GM19372 (cell line): ENCODE results near the gene FOCAD.

Source experiments
- ATAC-seq: cut with Tn5 transposase; IDR thresholded peaks from one replicate; pipeline ENCODE4 v1.9.1; 2021; ENCODE audit warnings: mild to moderate bottlenecking, low read depth, moderate library complexity; ENCODE audit not compliant: unreplicated experiment

The FOCAD gene

DNA sequence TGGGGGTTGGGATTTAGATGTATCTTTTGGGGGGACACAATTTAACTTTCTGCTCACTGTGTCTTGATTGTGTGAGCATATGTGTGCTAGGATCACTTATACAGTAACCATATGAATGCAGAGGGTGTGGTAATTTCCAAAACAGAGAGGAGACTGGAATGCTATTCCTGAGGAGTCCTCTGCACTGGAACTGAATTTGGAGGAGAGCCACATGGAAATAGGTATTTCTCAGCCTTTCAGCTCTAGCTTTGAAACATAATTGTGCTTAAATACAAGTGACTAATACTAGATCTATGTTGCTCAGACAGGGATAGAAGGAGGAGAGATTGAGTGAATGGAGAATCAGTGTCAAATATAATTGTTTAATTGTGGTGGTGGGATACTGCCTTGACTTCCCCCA lies 45.5 kb downstream of the FOCAD start:
- ATAC-seq = no peak

DNA sequence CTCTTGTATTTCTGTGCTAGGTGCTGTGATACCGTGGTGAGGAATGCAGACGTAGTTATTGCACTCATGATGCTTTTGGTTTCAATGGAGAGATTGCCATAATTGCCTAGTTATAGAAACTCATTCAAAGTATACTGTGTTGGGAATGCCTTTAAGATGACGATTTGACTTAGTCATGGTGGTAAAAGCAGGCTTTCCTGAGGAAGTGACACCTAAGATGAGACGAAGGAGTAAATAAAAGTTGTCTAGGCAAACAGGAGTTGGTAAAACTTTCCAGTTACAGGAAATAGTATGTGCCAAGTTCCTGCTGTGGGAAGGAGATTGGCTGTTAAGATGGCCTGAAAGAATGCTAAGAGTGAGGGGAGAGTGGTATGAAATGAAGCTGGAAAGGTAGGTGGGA lies 48.1 kb downstream of the FOCAD start:
- no peak for ATAC-seq

DNA sequence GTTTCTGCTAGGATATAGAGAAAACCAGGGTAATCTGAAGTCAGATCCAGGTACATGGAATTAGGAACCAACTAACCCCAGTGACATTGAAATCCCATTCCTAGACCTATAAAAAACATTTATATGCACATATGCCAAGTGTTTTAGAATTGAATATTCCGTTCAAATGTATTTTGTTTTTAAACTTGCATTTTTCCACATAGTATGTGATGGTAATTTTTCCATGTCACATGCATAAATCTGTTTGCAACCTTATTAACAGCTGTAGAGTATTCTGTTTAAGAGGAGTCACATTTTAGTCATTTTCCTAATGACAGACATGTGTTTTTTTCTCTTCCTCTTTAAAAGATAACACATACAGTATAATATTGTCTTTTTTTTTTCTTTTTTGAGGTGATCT lies 50.2 kb downstream of the FOCAD start:
- ATAC-seq = no peak

DNA sequence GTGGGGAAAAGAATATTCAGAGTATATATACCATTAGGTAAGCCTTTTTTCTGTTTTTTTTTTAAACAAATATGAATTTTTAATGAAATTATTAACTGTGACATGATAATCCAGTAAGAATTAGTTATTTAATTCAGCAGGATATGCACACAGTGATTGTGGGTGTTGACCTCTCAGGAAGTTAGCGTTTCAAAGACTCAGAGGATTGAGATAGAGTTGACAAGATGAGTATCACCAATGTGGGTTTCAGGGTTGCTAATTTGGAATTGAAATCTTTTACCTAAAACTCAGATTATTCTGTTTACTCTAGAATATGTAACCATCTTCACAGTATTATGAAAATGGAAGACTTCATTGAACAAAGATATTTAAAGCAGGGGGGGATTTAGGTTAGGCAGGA lies 56.2 kb downstream of the FOCAD start:
- no peak for ATAC-seq

DNA sequence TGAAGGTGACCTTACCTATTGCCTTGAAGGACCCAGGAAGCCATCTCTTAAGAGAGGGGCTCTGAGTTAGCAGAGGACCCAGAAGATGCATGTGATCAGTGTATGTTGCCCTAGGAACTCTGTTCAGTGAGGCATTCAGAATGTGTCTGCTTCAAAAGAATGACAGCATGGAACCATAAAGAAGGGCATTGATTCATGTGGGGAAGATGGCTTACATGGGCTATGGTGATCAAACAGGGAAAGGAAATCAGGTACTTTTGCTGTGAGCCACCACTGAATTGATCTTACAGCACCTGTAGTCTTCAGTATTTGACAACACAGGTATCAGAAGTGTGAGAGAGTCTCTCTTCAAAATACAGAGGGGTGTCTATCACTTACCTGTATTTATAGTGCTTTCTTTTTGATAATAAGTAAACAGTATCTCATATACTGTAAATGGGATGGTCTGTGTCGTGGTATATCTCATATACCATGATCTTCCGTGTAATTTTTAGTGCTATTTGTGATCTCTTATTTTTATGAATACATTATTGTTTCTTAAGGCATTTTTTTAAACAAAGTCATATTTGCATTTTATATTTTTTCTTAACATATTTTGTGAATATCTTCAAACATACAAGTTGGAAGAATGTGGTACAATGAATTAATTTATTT lies 57.0 kb downstream of the FOCAD start:
- ATAC-seq = no peak

DNA sequence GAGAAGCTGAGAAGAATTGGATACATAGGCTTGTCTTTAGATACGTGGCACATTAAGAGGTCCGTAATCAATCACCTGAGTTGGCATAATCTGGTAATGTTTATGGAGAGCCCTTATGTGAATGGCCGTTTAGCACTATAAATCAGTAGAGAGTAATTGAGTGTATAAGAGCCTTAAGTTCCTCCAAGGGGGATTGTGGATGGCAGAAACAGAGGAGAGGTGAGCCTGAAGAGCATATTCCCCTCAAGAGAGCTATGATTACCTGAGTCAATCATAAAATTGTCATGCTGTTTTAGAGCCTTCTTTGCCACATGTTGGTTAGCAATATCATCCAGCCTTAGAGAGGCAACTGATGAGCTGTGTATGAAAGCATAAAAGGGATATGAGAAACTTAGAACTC lies 58.8 kb downstream of the FOCAD start:
- ATAC-seq = no peak

DNA sequence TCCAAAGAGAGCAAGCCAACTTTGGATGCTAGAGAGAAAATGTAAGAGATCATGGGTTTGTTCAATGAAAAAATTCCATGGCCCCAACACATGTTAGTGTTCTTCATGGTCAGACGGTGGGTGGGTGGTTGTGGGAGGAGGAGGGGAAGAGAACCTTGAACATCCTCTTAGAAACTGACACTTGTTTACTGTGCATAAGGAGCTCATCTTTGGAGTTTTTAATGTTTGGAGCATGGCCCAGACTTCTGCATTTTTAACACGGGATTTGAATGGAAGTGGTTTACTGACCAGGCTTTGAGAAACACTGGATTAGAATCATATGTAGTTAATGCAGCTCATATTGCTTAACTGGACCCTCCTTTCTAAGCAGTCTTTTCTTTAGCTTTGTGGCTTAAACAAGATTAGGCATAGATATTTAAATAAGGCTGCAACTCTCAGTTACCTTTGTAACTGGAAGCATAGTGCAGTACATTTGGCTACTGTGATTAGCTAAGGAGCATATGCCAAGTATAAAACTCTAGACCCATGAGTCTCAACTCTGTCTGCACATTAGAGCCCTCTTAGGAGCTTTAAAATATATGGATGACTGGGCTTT lies 60.1 kb downstream of the FOCAD start:
- no peak for ATAC-seq

DNA sequence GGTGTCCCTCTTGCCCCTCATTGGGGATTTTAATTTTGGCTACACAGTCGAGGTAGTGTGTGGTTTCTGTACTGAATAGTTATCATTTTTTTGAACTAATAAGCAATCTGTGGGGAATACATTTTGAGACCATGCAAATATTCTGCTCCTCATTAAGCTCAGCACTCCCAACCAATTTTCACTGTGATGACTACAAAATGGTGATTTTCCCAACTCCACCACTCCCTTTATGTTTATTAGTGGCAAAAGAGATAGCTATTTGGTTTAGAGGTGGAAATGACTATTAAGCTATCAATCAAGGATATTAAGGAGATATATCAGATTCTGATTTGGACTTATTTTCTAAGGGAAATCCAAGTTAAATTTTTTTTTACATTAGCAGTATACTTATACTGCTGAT lies 62.9 kb downstream of the FOCAD start:
- no peak for ATAC-seq

DNA sequence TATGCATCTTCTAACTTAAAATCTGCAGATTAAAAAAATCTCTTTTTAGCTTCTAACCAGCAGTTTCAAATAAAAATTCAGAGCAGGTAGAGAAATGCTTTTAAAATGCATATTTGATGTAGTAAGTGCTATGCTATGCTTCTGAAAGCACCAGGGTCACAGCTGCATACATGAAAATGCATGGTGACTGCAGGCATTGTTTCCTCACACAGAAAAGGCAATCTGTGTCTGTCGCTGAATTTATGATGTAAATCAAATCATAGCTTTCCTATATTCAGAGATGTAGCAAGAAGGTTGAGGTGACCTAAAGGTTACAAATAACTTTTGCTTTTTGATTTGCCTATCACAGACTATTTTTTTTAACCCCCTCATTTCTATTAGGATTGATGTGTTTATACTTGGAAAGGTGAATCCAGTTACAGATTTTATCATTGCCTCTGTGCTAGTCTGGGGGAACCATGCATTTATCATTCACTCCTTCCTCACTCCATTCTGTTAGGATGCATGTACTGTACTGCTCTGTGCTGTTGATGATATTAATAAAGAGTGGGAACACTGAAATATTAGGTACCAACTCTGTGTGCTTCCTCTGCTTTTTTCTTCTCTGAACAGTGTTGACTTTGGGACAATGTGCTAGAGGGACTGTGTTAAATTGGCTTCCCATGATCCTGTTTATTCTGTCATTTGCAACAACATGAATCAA lies 65.6 kb downstream of the FOCAD start:
- ATAC-seq = no peak

DNA sequence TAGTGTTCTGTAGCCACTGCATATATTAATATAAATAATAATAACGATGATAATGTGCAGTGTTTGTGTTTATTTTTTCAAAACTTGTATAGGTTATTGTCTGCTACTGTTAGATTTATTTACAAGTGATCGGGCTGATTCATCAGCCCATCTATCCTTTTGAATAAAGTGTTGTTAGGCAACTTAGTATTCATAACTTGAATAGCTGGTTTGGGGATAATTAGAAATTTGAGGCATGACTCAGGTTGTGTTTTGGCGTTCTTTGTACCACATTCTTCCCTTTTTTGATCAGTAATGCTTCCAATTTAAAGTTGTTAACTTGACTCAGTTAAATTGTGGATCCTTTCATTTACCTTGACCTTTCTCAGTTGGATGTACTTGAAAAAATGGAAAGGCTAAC lies 69.7 kb downstream of the FOCAD start:
- no peak for ATAC-seq

DNA sequence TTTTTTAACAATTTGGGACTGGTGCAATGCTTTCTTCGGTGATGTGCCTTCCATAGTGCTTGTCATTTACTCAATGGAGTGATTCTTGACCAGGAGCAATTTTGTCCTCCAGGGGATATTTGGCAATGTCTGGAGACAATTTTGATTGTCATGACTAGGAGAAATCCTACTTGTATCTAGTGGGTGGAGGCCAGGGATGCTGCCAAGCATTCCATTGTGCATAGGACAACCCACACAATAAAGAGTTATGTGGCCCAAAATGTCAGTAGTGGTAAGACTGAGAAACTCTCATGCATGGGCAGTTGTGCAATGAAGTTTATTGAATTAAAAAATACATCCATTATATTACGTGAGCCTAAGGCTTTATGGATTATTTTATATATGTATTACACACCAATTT lies 70.5 kb downstream of the FOCAD start:
- no peak for ATAC-seq

DNA sequence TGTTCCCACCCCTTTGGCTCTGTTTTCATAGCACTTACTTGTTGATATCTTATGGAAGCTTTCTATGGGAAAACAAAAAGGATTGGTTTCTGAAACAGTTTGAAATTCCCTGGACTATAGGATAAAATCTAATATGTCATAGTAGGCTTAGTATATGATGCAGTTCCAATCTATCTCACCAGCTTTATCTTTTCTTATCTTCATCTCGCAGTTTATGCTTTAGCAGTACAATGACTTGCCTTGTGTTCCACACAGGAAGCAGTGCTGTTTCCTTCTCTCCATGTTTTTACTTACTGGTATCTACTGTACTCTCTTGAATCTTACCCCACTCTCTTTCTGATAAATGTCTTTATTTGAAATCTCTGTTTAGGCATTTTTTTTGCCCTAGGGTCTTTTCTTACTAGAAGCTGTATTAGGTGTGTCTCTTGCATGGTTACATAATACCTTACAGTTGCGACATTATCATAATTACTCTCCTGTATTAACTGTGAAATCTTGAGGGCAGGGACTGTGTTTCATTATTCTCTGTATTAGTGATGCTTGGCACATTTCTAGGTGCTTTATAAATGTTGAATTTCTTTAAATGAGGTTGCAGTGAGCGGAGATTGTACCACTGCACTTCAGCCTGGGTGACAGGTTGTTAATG lies 76.3 kb downstream of the FOCAD start:
- ATAC-seq = no peak

DNA sequence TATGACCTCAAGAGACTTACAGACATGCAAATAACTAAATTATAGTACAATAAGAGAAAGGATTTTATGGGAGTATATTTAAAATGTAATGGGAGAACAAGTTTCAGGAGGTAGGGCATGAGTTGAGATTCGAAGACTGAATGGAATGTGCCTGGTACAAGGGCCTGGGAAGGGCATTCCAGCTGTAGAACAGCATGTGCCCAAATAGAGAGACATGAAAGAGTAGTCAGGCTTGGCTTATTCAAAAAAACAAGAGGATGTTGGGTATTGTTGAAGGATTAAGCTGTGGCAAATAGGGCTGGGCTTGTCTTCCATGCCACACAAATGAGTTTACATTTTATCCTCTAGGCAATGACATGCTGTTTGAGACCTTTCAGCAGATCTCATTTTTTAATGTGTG lies 86.9 kb downstream of the FOCAD start:
- no peak for ATAC-seq

DNA sequence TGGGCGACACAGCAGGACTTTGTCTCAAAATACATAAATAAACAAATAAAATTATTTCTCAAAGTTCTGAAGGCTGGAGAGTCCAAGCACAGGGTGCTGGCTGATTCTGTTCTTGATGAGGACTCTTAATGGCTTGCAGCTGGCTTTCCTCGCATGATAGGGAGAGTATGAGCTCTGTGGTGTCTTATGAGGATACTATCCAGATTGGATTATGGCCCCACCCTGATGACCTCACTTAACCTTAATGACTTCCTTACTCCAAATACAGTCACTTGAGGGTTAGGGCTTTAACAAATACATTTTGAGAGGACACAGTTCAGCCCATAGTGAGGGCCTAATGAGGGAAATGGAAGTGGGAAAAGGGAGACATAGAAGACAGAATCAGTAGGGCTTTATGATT lies 87.7 kb downstream of the FOCAD start:
- ATAC-seq = no peak

DNA sequence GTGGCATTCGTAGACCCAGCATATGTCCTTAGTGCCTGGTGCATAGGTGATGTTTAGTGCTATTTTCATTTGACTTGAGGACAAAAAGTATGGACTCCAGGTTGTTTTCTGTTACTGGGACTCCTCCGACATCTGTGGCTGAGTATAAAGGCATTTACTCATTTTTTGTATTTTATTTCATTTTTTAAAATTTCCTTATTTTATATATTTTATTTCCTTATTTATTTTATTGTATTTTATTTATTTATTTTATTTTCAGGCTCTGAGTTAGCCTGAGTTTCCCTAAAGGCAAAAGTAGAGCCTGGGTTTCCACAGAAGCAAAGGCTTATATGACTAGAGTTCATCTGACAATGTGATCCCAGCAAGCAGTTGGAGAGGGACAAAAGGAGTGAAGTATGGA lies 91.6 kb downstream of the FOCAD start:
- no peak for ATAC-seq

DNA sequence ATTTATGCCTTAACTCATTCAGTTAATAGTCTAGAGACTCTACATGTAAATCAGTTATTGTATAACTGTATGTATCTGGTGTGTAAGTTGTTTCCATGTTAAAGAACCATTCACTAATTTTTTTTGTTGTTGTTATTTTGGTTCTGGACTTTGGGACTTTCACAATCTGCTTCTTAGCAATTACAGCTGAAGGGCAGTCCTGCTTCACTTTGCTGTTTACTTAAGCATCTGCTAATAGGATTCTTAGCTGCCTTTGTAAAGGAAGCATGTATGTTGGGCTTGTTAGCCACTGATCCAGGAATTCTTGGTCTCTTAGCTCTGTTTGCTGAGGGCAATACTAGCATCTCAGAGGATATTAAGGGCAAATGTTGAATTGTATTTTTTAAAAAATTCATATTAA lies 97.0 kb downstream of the FOCAD start:
- ATAC-seq = no peak

DNA sequence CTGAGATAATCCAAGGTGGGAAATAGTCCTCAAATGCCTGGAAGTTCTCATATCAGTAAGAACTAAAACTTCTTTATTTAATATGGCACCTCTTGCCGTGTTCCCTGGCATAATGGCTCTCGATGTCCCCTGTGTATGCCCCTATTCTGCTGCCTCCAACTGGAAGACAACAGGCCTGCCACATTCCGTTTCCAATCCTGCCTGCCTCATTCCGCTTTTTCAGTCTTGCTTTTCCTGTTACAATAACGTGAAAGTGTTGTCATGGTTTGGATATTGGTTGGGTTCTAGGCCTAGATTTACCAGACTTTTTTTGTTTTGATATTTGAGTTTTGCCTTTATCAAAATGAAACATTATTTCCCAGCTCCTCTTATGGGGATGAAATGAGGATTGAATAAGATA lies 98.2 kb downstream of the FOCAD start:
- no peak for ATAC-seq

DNA sequence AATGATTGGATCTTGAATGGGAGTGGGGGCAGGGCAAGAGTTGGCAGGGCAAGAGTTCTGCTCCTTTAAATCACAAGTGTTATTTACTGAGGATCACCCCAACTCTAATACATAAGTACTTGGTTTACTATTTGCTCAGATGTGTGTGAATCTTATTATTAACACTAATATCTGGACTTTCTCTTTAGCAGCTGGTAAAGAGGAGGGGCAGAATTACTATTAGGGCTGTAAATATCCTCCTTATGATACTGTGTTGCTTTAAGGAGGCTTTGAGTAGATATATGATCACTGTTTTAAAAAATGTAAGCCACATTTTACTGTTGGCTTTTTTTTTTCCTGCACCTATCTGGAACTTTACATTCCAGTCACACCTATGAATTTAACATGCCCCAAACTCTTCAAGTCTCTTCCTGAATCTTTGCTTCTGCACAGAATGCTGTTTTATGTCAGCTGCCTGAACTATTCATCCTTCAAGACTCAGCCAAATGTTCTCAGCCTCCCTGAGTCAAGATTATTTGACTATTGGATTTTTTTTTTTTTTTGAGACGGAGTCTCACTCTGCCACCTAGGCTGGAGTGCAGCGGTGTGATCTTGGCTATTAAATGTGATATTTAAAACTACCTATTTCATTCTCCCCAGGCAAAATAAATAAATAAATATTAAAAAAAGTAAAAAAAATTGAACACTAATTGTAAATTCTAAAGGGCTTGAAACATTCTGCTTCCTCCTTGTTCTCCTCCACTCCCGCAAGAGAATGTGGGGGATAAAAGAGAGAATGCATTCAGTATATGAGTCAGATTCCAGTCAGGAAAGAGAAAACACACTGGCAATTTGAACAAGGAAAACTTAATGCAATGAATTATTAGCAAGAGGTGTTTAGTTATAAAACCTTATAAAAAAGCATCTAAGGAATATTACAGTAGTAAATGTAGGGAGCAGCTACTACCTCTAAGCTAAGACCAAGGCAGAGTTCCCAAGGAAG lies 99.3 kb downstream of the FOCAD start:
- no peak for ATAC-seq

DNA sequence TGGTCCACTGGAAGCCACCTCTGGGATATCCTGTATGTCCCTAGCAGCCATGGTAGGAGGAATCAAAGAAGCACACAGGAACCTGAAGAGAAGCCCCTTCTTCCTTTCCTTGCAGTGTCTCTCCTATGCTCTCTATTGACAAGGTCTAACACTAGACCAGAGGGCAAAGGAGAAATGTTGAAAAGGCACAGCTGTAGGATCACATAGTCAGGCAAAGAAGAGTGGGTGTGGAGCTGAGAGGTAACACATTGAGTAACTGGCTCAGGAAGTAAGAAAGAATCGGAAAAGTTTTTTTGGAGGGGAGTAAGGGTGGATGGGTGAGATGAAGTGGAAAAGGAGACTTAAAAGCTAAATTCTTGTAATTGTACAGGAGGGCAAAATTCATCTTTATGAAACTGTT lies 100.1 kb downstream of the FOCAD start:
- no peak for ATAC-seq

DNA sequence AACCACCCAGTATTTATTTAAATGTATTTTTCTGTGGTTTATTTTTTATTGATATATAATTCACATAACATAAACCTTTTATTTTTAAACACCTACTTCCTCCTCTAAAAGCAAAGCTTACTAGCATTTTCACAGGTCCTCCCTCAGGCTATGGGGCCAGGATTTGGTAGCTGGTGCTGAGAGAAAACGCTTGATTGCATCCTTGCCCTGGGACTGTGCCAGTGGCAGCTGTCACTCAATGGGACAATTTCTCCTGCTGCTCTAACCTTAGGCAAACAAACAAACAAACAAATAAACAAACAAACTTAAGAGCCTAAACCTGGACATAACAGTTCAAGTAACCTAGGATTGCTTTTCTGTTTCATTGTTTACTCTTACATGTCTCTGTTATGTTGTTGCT lies 102.7 kb downstream of the FOCAD start:
- ATAC-seq = no peak
